Astrocyte (in vitro differentiated cells and primary cell): ENCODE results near the gene KTI12. TPM values are rescaled to one million over a fixed set of nuclear protein-coding genes. Genes with fewer than 3 reads are reported as not detected.
"Not testable (repeated sequence)": the region's sequence is repeated elsewhere in the genome, so short reads cannot be mapped to it uniquely, and the experiment has no call there.

ENCODE experiments used
- DNase-seq: peaks from one replicate; pipeline ENCODE4 v3.0.0-alpha.2; 2010; ENCODE audit warnings: low read depth
- FAIRE-seq: peaks from 2 replicates; lab custom pipeline; 2011; peaks lifted over from hg19 to GRCh38; lab: Jason Lieb, UNC
- H2AFZ ChIP-seq: 2 replicates; pipeline ENCODE4 v1.6.0; 2012; ENCODE audit warnings: low read depth, low read length, inconsistent platforms
- H3K27ac ChIP-seq: 2 replicates; pipeline ENCODE4 v1.5.1; 2011; ENCODE audit warnings: low read depth, low read length, inconsistent platforms
- H3K27me3 ChIP-seq: 2 replicates; pipeline ENCODE4 v1.6.0; 2011; ENCODE audit warnings: low read length, inconsistent platforms; ENCODE audit not compliant: insufficient read depth
- H3K36me3 ChIP-seq: 2 replicates; pipeline ENCODE4 v1.5.1; 2011; ENCODE audit warnings: low read length, inconsistent platforms; ENCODE audit not compliant: insufficient read depth
- H3K4me1 ChIP-seq: 2 replicates; pipeline ENCODE4 v1.5.1; 2011; ENCODE audit warnings: low read length, inconsistent platforms; ENCODE audit not compliant: insufficient read depth
- H3K4me2 ChIP-seq: 2 replicates; pipeline ENCODE4 v1.6.0; 2012; ENCODE audit warnings: low read length, inconsistent platforms
- H3K4me3 ChIP-seq: 2 replicates; pipeline ENCODE4 v1.5.1; 2011; ENCODE audit warnings: low read depth, mild to moderate bottlenecking, low read length, inconsistent platforms; ENCODE audit not compliant: insufficient read depth
- H3K79me2 ChIP-seq: 2 replicates; pipeline ENCODE4 v1.6.0; 2012; ENCODE audit warnings: mild to moderate bottlenecking, low read length, inconsistent platforms; ENCODE audit not compliant: insufficient read depth
- H3K9ac ChIP-seq: 2 replicates; pipeline ENCODE4 v1.6.0; 2012; ENCODE audit warnings: mild to moderate bottlenecking, low read length, inconsistent platforms
- H3K9me3 ChIP-seq: 2 replicates; pipeline ENCODE4 v1.5.1; 2012; ENCODE audit warnings: low read depth, mild to moderate bottlenecking, low read length, inconsistent platforms; ENCODE audit not compliant: insufficient read depth
- H4K20me1 ChIP-seq: 2 replicates; pipeline ENCODE4 v1.6.0; 2012; ENCODE audit warnings: low read length, inconsistent platforms; ENCODE audit not compliant: insufficient read depth
- H3K27ac Mint-ChIP-seq: one replicate; pipeline ENCODE4 v1.8.0; 2021; ENCODE audit warnings: mild to moderate bottlenecking, mixed read lengths; ENCODE audit not compliant: unreplicated experiment
- H3K27me3 Mint-ChIP-seq: one replicate; pipeline ENCODE4 v1.8.0; 2021; ENCODE audit warnings: low read depth, mixed read lengths; ENCODE audit not compliant: unreplicated experiment
- H3K36me3 Mint-ChIP-seq: one replicate; pipeline ENCODE4 v1.8.0; 2021; ENCODE audit warnings: low read depth, mixed read lengths; ENCODE audit not compliant: unreplicated experiment
- H3K4me1 Mint-ChIP-seq: one replicate; pipeline ENCODE4 v1.8.0; 2021; ENCODE audit warnings: low read depth, mixed read lengths; ENCODE audit not compliant: unreplicated experiment
- H3K4me3 Mint-ChIP-seq: one replicate; pipeline ENCODE4 v1.8.0; 2021; ENCODE audit warnings: mild to moderate bottlenecking, moderate library complexity, mixed read lengths; ENCODE audit not compliant: unreplicated experiment
- H3K9me3 Mint-ChIP-seq: one replicate; pipeline ENCODE4 v1.8.0; 2021; ENCODE audit warnings: mild to moderate bottlenecking, mixed read lengths; ENCODE audit not compliant: unreplicated experiment
- EZH2 ChIP-seq: IDR thresholded peaks from 2 replicates; pipeline ENCODE4 v1.6.1; 2012; ENCODE audit warnings: mild to moderate bottlenecking, low read length, inconsistent platforms; ENCODE audit not compliant: insufficient read depth
- total RNA-seq: library from RNA; stranded (reverse); gene quantifications from 2 replicates; pipeline ENCODE4 v1.2.1, GENCODE V29; 2021
- TF ChIP-seq, protein P1 (sequence below): IDR thresholded peaks from 2 replicates; pipeline ENCODE4 v1.5.1; 2011; ENCODE audit warnings: low read depth, mild to moderate bottlenecking, inconsistent platforms, low read length, moderate library complexity; ENCODE audit not compliant: insufficient read depth

Gene KTI12
- total RNA-seq, 1 donor from 2014 or later = 8.6 TPM

DNA sequence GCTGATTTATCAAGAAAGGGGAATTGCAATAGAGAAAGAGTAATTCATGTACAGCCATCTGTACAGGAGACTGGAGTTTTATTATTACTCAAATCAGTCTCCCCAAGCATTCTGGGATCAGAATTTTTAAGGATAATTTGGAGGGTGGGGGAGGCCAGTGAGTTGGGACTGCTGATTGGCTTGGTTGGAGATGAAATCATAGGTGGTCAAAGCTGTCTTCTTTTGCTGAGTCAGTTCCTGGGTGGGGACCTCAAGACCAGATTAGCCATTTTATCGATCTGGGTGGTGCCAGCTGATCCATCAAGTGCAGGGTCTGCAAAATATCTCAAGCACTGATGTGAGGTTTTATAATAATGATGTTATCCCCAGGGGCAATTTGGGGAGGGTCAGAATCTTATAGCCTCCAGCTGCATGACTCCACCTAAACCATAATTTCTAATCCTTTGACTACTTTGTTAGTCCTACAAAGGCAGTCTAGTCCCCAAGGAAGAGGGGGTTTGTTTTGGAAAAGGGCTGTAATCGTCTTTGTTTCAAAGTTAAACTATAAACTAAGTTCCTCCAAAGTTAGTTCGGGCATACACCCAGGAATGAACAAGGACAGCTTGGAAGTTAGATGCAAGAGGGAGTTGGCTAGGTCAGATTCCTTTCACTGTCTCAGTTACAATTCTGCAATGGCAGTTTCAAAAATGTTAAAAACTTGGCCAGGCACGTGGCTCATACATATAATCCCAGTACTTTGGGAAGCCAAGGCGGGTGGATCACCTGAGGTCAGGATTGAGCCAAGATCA lies 26.2 kb downstream of the KTI12 start:
- H3K9me3 Mint-ChIP-seq = no peaks in the 10 kb centered on the region
- Histone ChIP-seq H3K27ac (no peak overlapping the region), H3K4me2 (no peak overlapping the region), H3K27me3 (no peaks in the 10 kb centered on the region), H3K4me3 (no peak overlapping the region), H3K9me3 (no peaks in the 10 kb centered on the region), H3K4me1 (peaks cover 16% of the 10 kb centered on the region), H4K20me1 (no peaks in the 10 kb centered on the region), H3K79me2 (no peaks in the 10 kb centered on the region), H3K36me3 (no peaks in the 10 kb centered on the region), H2AFZ (peak overlapping the region; percentile 21), H3K9ac (no peak overlapping the region)
- DNase-seq (peak; percentile 11), FAIRE-seq (no peak)
- peak overlapping the region; percentile 64 for H3K4me3 Mint-ChIP-seq
- H3K27me3 Mint-ChIP-seq = no peaks in the 10 kb centered on the region
- peak overlapping the region; percentile 95 for H3K27ac Mint-ChIP-seq
- H3K36me3 Mint-ChIP-seq = no peaks in the 10 kb centered on the region
- TF ChIP-seq, protein P1, sequence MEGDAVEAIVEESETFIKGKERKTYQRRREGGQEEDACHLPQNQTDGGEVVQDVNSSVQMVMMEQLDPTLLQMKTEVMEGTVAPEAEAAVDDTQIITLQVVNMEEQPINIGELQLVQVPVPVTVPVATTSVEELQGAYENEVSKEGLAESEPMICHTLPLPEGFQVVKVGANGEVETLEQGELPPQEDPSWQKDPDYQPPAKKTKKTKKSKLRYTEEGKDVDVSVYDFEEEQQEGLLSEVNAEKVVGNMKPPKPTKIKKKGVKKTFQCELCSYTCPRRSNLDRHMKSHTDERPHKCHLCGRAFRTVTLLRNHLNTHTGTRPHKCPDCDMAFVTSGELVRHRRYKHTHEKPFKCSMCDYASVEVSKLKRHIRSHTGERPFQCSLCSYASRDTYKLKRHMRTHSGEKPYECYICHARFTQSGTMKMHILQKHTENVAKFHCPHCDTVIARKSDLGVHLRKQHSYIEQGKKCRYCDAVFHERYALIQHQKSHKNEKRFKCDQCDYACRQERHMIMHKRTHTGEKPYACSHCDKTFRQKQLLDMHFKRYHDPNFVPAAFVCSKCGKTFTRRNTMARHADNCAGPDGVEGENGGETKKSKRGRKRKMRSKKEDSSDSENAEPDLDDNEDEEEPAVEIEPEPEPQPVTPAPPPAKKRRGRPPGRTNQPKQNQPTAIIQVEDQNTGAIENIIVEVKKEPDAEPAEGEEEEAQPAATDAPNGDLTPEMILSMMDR = no peak
- no peak for TF ChIP-seq EZH2
- H3K4me1 Mint-ChIP-seq = peaks cover 22% of the 10 kb centered on the region

DNA sequence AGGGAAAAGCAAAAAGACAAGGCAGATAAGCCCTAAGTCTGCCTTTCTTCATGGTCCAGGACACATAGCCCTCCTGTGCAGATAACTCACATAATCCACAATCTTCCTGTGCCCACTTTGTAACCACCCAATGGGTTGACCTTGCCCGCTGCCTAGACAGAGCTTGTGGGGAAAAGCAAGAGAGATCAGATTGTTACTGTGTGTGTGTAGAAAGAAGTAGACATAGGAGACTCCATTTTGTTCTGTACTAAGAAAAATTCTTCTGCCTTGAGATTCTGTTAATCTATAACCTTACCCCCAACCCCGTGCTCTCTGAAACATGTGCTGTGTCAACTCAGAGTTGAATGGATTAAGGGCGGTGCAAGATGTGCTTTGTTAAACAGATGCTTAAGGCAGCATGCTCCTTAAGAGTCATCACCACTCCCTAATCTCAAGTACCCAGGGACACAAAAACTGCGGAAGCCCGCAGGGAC lies 27.5 kb downstream of the KTI12 start:
- H3K9me3 Mint-ChIP-seq, H4K20me1 ChIP-seq, H3K9me3 ChIP-seq, FAIRE-seq, H3K27me3 Mint-ChIP-seq, H3K79me2 ChIP-seq, H3K36me3 ChIP-seq, H3K27me3 ChIP-seq, H3K36me3 Mint-ChIP-seq: not testable (repeated sequence)
- peak overlapping the region; percentile 99 for H3K27ac ChIP-seq
- H3K4me1 ChIP-seq = peaks cover 16% of the 10 kb centered on the region
- peak overlapping the region; percentile 40 for H3K4me3 ChIP-seq
- DNase-seq = peak; percentile 9
- peak overlapping the region; percentile 100 for H3K27ac Mint-ChIP-seq
- H2AFZ ChIP-seq = peak overlapping the region; percentile 64
- H3K9ac ChIP-seq = peak overlapping the region; percentile 88
- peak overlapping the region; percentile 17 for H3K4me3 Mint-ChIP-seq
- peak overlapping the region; percentile 82 for H3K4me2 ChIP-seq
- H3K4me1 Mint-ChIP-seq = peaks cover 22% of the 10 kb centered on the region

- not testable (repeated sequence) for H3K36me3 ChIP-seq, H3K9me3 ChIP-seq, H3K27me3 Mint-ChIP-seq, H3K27me3 ChIP-seq, H3K9me3 Mint-ChIP-seq, H3K36me3 Mint-ChIP-seq, H4K20me1 ChIP-seq, H3K79me2 ChIP-seq
- H3K4me3 ChIP-seq = peak overlapping the region; percentile 40
- H3K4me2 ChIP-seq = peak overlapping the region; percentile 82
- H3K4me1 Mint-ChIP-seq = peaks cover 22% of the 10 kb centered on the region
- peak overlapping the region; percentile 88 for H3K9ac ChIP-seq
- H3K4me3 Mint-ChIP-seq = peak overlapping the region; percentile 45
- peak overlapping the region; percentile 99 for H3K27ac ChIP-seq
- DNase-seq (peak; percentile 94), FAIRE-seq (peak; percentile 62)
- peak overlapping the region; percentile 64 for H2AFZ ChIP-seq
- peak overlapping the region; percentile 100 for H3K27ac Mint-ChIP-seq
- peaks cover 16% of the 10 kb centered on the region for H3K4me1 ChIP-seq
These were observed 28.1 kb downstream of the KTI12 start for GRCh38 chr1:52005548-52005947.
